GM19372 (cell line): Measurements from ENCODE around the gene SMIM28.
"Not testable (repeated sequence)": the region's sequence is repeated elsewhere in the genome, so short reads cannot be mapped to it uniquely, and the experiment has no call there.

Experiments used
- ATAC-seq: cut with Tn5 transposase; IDR thresholded peaks from one replicate; pipeline ENCODE4 v1.9.1; 2021; ENCODE audit warnings: mild to moderate bottlenecking, low read depth, moderate library complexity; ENCODE audit not compliant: unreplicated experiment

SMIM28 gene

GRCh38 chr6:138403801-138404665 lies 26.3 kb downstream of the SMIM28 start, which contains the start of gene HEBP2:
HEBP2 (plus strand) TSS chr6:138404223; CDS start chr6:138404496, 273 bp downstream.
- ATAC-seq: peak; percentile 92

- no peak for ATAC-seq
These were observed 27.1 kb downstream of the SMIM28 start for GRCh38 chr6:138404666-138405337.

GRCh38 chr6:138405816-138406413 lies 28.2 kb downstream of the SMIM28 start:
- ATAC-seq: no peak

- no peak for ATAC-seq
These were observed 28.7 kb downstream of the SMIM28 start for GRCh38 chr6:138406443-138406842.

GRCh38 chr6:138410048-138410735 lies 32.5 kb downstream of the SMIM28 start:
- no peak for ATAC-seq

GRCh38 chr6:138410972-138411880 lies 33.5 kb downstream of the SMIM28 start:
- no peak for ATAC-seq

- no peak for ATAC-seq
These were observed 37.4 kb downstream of the SMIM28 start for GRCh38 chr6:138415125-138415524.

GRCh38 chr6:138416206-138416605 lies 38.5 kb downstream of the SMIM28 start:
- ATAC-seq: no peak

GRCh38 chr6:138417493-138418117 lies 39.9 kb downstream of the SMIM28 start:
- ATAC-seq: no peak

GRCh38 chr6:138418118-138418742 lies 40.5 kb downstream of the SMIM28 start:
- no peak for ATAC-seq

GRCh38 chr6:138419766-138420165 lies 42.1 kb downstream of the SMIM28 start:
- ATAC-seq: no peak

GRCh38 chr6:138420356-138420755 lies 42.7 kb downstream of the SMIM28 start:
- no peak for ATAC-seq

- ATAC-seq: no peak
These were observed 43.4 kb downstream of the SMIM28 start for GRCh38 chr6:138421089-138421488.

GRCh38 chr6:138421608-138422007 lies 43.9 kb downstream of the SMIM28 start:
- no peak for ATAC-seq

GRCh38 chr6:138422861-138423260 lies 45.2 kb downstream of the SMIM28 start:
- ATAC-seq: no peak

GRCh38 chr6:138424004-138424904 lies 46.5 kb downstream of the SMIM28 start:
- ATAC-seq: no peak

GRCh38 chr6:138425256-138425655 lies 47.6 kb downstream of the SMIM28 start:
- ATAC-seq: not testable (repeated sequence)
